A549 (cell line): ENCODE data around the gene NNMT. TPM values are rescaled to one million over a fixed set of nuclear protein-coding genes. Genes with fewer than 3 reads are reported as not detected.

ENCODE experiments used
- ATAC-seq, 2 experiments: fragments of 200-7000 bp in 1 of 2; fragments of >200 bp in 1 of 2; cut with Nextera tagmentation in 1 of 2; cut with Tn5 transposase in 1 of 2; 3 replicates each; pipeline versions ENCODE4 v1.8.0 to v1.9.1; 2018 to 2020; ENCODE audit warnings: mild to moderate bottlenecking in 1 of 2, moderate library complexity in 1 of 2
- CTCF ChIA-PET: fragments of 300-600 bp; sonication (Branson Sonifier 250); formaldehyde crosslinking; extraction: SDS; loops from one replicate; lab custom pipeline; 2021; ENCODE audit warnings: antibody characterized with exemption, inconsistent platforms; lab: Yijun Ruan, JAX
- POLR2A ChIA-PET: fragments of 350-600 bp; formaldehyde crosslinking; extraction: SDS; loops from one replicate; lab custom pipeline; 2021; ENCODE audit warnings: antibody characterized with exemption, inconsistent platforms; lab: Yijun Ruan, JAX
- DNase-seq, 2 experiments: peaks; one replicate each; pipeline versions ENCODE4 v3.0.0 to v3.0.0-alpha.2; 2011 to 2016; ENCODE audit warnings: low read depth in 1 of 2, low spot score in 1 of 2
- FAIRE-seq: peaks from 2 replicates; lab custom pipeline; 2011; peaks lifted over from hg19 to GRCh38; lab: Jason Lieb, UNC
- H3K27ac ChIP-seq, 2 experiments: fragments of >200 bp; sonication (Bioruptor Twin); formaldehyde crosslinking; 3 replicates each; pipeline ENCODE4 v1.5.1; 2016 to 2017
- H3K4me1 ChIP-seq: fragments of >200 bp; sonication (Bioruptor Twin); formaldehyde crosslinking; 3 replicates; pipeline ENCODE4 v1.6.1; 2016
- H3K4me2 ChIP-seq: fragments of >200 bp; sonication (Bioruptor Twin); formaldehyde crosslinking; 3 replicates; pipeline ENCODE4 v1.6.1; 2016
- H3K4me3 ChIP-seq: fragments of >200 bp; sonication (Bioruptor Twin); formaldehyde crosslinking; 3 replicates; pipeline ENCODE4 v1.5.1; 2016
- H3K9me3 ChIP-seq: fragments of >200 bp; sonication (Bioruptor Twin); formaldehyde crosslinking; 3 replicates; pipeline ENCODE4 v1.6.1; 2016
- CBX2 ChIP-seq: fragments of 200-600 bp; sonication (generic); IDR thresholded peaks from 2 replicates; pipeline ENCODE4 v1.6.1; 2016; ENCODE audit warnings: low read depth, mild to moderate bottlenecking, borderline replicate concordance
- CBX8 ChIP-seq: fragments of 200-600 bp; sonication (generic); IDR thresholded peaks from 2 replicates; pipeline ENCODE4 v1.6.1; 2016
- CEBPB ChIP-seq, 2 experiments: fragments of >200 bp in 1 of 2; sonication (Bioruptor Twin) in 1 of 2; formaldehyde crosslinking in 1 of 2; IDR thresholded peaks; 2 replicates each; pipeline ENCODE4 v1.6.1; 2012 to 2016
- CTCF ChIP-seq: fragments of >200 bp; sonication (Bioruptor Twin); formaldehyde crosslinking; IDR thresholded peaks from 3 replicates; pipeline ENCODE4 v1.5.1; 2016
- E2F6 ChIP-seq: IDR thresholded peaks from 2 replicates; pipeline ENCODE4 v1.6.1; 2012; ENCODE audit warnings: low read depth, borderline replicate concordance
- EHMT2 ChIP-seq: fragments of 200-600 bp; sonication (generic); IDR thresholded peaks from 2 replicates; pipeline ENCODE4 v1.6.1; 2016; ENCODE audit warnings: antibody characterized with exemption, low read depth, mild to moderate bottlenecking, moderate library complexity
- FOSL2 ChIP-seq, 2 experiments: fragments of 450-650 bp in 1 of 2; fragments of >200 bp in 1 of 2; sonication (Bioruptor Twin) in 1 of 2; formaldehyde crosslinking; IDR thresholded peaks; 2 replicates each; pipeline versions ENCODE4 v1.5.0 to v1.6.1; 2016 to 2020; ENCODE audit warnings: mild to moderate bottlenecking in 1 of 2, moderate library complexity in 1 of 2
- FOXS1 ChIP-seq: fragments of 250-450 bp; sonication (Bioruptor Pico); IDR thresholded peaks from 2 replicates; pipeline ENCODE4 v1.5.0; 2020; ENCODE audit warnings: mild to moderate bottlenecking, moderate library complexity
- HEYL ChIP-seq: fragments of 250-450 bp; sonication (Bioruptor Pico); IDR thresholded peaks from 2 replicates; pipeline ENCODE4 v1.8.0; 2021; ENCODE audit warnings: mild to moderate bottlenecking, moderate library complexity
- HOXA7 ChIP-seq: fragments of 250-450 bp; sonication (Bioruptor Pico); IDR thresholded peaks from 2 replicates; pipeline ENCODE4 v1.5.0; 2020; ENCODE audit warnings: mild to moderate bottlenecking, moderate library complexity
- JUN ChIP-seq, 2 experiments: fragments of >200 bp; sonication (Bioruptor Twin); formaldehyde crosslinking; IDR thresholded peaks; 2 replicates in 1 of 2; 3 replicates in 1 of 2; pipeline ENCODE4 v1.6.1; 2016 to 2017
- JUNB ChIP-seq: fragments of >200 bp; sonication (Bioruptor Twin); formaldehyde crosslinking; IDR thresholded peaks from 2 replicates; pipeline ENCODE4 v1.6.1; 2016
- KDM5A ChIP-seq: fragments of 200-600 bp; sonication (generic); IDR thresholded peaks from 2 replicates; pipeline ENCODE4 v1.6.1; 2016; ENCODE audit warnings: antibody characterized with exemption, mild to moderate bottlenecking
- MAFK ChIP-seq: fragments of 450-650 bp; IDR thresholded peaks from 2 replicates; pipeline ENCODE4 v1.6.1; 2014; ENCODE audit not compliant: partially characterized antibody
- MAX ChIP-seq: IDR thresholded peaks from 2 replicates; pipeline ENCODE4 v1.6.1; 2012
- MAZ ChIP-seq: fragments of 150-350 bp; IDR thresholded peaks from 2 replicates; pipeline ENCODE4 v1.6.1; 2014; ENCODE audit warnings: antibody characterized with exemption, low read depth, low read length, borderline replicate concordance
- PHF8 ChIP-seq: fragments of 200-600 bp; sonication (generic); IDR thresholded peaks from 2 replicates; pipeline ENCODE4 v1.6.1; 2016; ENCODE audit warnings: low read depth, mild to moderate bottlenecking, antibody characterized with exemption, moderate library complexity, borderline replicate concordance
- POLR2A ChIP-seq: IDR thresholded peaks from 2 replicates; pipeline ENCODE4 v1.6.1; 2012; ENCODE audit warnings: mild to moderate bottlenecking, low read length
- RAD21 ChIP-seq, 2 experiments: fragments of >200 bp in 1 of 2; sonication (Bioruptor Twin) in 1 of 2; formaldehyde crosslinking in 1 of 2; IDR thresholded peaks in 1 of 2; conservative IDR thresholded peaks in 1 of 2; 2 replicates in 1 of 2; 3 replicates in 1 of 2; pipeline ENCODE4 v1.6.1; 2012 to 2018; ENCODE audit warnings: inconsistent platforms in 1 of 2
- RFX5 ChIP-seq: fragments of 450-650 bp; IDR thresholded peaks from 2 replicates; pipeline ENCODE4 v1.7.1; 2014; ENCODE audit warnings: antibody characterized with exemption, mild to moderate bottlenecking, moderate library complexity
- RNF2 ChIP-seq: fragments of 200-600 bp; sonication (generic); IDR thresholded peaks from 2 replicates; pipeline ENCODE4 v1.6.1; 2016; ENCODE audit warnings: low read depth, mild to moderate bottlenecking, antibody characterized with exemption, moderate library complexity, borderline replicate concordance
- SMC3 ChIP-seq: fragments of >200 bp; sonication (Bioruptor Twin); formaldehyde crosslinking; IDR thresholded peaks from 3 replicates; pipeline ENCODE4 v1.6.1; 2018; ENCODE audit warnings: inconsistent platforms
- TFCP2L1 ChIP-seq: fragments of 250-450 bp; sonication (Bioruptor Pico); IDR thresholded peaks from 2 replicates; pipeline ENCODE4 v1.5.0; 2021; ENCODE audit warnings: mild to moderate bottlenecking
- ZNF302 ChIP-seq: fragments of 250-450 bp; sonication (Bioruptor Pico); IDR thresholded peaks from 2 replicates; pipeline ENCODE4 v1.9.0; 2021; ENCODE audit warnings: inconsistent platforms, mild to moderate bottlenecking, moderate library complexity
- ZSCAN20 ChIP-seq: fragments of 250-450 bp; sonication (Bioruptor Pico); IDR thresholded peaks from 2 replicates; pipeline ENCODE4 v1.8.0; 2022; ENCODE audit warnings: mild to moderate bottlenecking, moderate library complexity
- WGBS: methylation state at CpG from one replicate; pipeline ENCODE4 v1.1.6; 2017; ENCODE audit errors: missing lambda C conversion rate; 5-methylcytosine and 5-hydroxymethylcytosine counted together
- polyA plus RNA-seq, 4 experiments: library from polyadenylated mRNA; depleted of rRNA in 3 of 4; stranded (reverse); fragments of >200 nt; fragmentation: RNase III in 1 of 4; extraction: RNeasy Plus Mini Kit Qiagen cat#74134 plus additional on column Dnase treatment in 1 of 4; gene quantifications; 2 replicates in 3 of 4; 3 replicates in 1 of 4; pipeline ENCODE4 v1.2.3, GENCODE V29; 2011 to 2017
- TF ChIP-seq, protein P1 (sequence below): fragments of 250-450 bp; sonication (Bioruptor Pico); IDR thresholded peaks from 2 replicates; pipeline ENCODE4 v1.5.0; 2020; ENCODE audit warnings: low read depth, mild to moderate bottlenecking, moderate library complexity
- TF ChIP-seq, protein P2 (sequence below): fragments of 450-650 bp; IDR thresholded peaks from 2 replicates; pipeline ENCODE4 v1.6.1; 2014; ENCODE audit warnings: antibody characterized with exemption

The NNMT gene
- polyA plus RNA-seq, 2 of the 4 experiments (the other 2 are of a cell fraction): 285 to 421 TPM

DNA sequence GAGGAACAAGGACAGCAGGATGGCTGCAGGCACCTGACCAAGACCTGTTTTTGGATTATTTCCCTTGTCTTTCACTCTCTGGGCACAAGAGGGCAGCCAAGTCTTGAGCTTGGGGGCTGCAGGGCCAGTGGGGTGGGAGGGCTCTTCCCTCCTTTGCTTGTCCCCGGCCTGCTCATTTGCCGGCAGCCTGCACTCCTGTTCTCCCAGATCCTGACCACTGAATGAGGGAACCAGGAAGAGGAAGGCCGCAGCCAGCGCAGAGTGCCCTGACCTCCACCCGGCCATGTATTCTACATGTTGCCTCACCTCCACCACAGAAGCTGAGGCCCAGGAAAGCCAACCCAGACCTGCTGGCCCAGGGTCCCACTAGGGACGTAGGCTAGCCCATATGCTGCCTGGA is 15.5 kb upstream of the NNMT start:
- no peaks in the 10 kb centered on the region for H3K9me3 ChIP-seq
- DNase-seq (peak; percentile 67 to 89), FAIRE-seq (no peak)
- WGBS: 26% methylated on average over 4 of the region's 6 CpGs
- peak overlapping the region; percentile 35 for H3K4me2 ChIP-seq
- H3K4me3 ChIP-seq: no peak overlapping the region
- CTCF ChIA-PET: interaction anchor here (0.6 to 3.3 kb wide), 21 partner anchors 10 to 482 kb away, joined by 3 to 25 read pairs (median 5); partner anchors contain the start of gene NNMT
- no peak for TF ChIP-seq KDM5A
- TF ChIP-seq SMC3: peak; percentile 78
- no peak for TF ChIP-seq POLR2A
- no peak for TF ChIP-seq TFCP2L1 (CRISPR knock-in tag)
- TF ChIP-seq E2F6: no peak
- TF ChIP-seq EHMT2: no peak
- no peak for TF ChIP-seq PHF8
- TF ChIP-seq HEYL: no peak
- peak; percentile 93 to 94 for TF ChIP-seq RAD21 (conservative IDR thresholded peaks at IDR 0.05 in 1 of 2, IDR thresholded peaks at IDR 0.05 in 1 of 2)
- TF ChIP-seq ZNF302 (CRISPR knock-in tag): no peak
- no peak for TF ChIP-seq MAFK
- TF ChIP-seq, protein P1, sequence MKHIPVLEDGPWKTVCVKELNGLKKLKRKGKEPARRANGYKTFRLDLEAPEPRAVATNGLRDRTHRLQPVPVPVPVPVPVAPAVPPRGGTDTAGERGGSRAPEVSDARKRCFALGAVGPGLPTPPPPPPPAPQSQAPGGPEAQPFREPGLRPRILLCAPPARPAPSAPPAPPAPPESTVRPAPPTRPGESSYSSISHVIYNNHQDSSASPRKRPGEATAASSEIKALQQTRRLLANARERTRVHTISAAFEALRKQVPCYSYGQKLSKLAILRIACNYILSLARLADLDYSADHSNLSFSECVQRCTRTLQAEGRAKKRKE (CRISPR knock-in tag): no peak
- TF ChIP-seq, protein P2, sequence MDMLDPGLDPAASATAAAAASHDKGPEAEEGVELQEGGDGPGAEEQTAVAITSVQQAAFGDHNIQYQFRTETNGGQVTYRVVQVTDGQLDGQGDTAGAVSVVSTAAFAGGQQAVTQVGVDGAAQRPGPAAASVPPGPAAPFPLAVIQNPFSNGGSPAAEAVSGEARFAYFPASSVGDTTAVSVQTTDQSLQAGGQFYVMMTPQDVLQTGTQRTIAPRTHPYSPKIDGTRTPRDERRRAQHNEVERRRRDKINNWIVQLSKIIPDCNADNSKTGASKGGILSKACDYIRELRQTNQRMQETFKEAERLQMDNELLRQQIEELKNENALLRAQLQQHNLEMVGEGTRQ: no peak
- peak; percentile 72 for TF ChIP-seq CTCF
- no peak for TF ChIP-seq HOXA7
- no peak for TF ChIP-seq RFX5
- no peak for TF ChIP-seq CEBPB (IDR thresholded peaks at IDR 0.05)
- TF ChIP-seq MAX: peak; percentile 19; the same call in 1 of the 2 replicates
- TF ChIP-seq CBX2: no peak
- TF ChIP-seq FOXS1 (CRISPR knock-in tag): no peak
- no peak for TF ChIP-seq ZSCAN20 (CRISPR knock-in tag)
- peak in 1 of 2 experiments; percentile 45; a peak in 1 of 5 replicates for TF ChIP-seq JUN (IDR thresholded peaks at IDR 0.05)
- no peak for TF ChIP-seq CBX8
- TF ChIP-seq FOSL2 (IDR thresholded peaks at IDR 0.05): no peak
- no peak for TF ChIP-seq FOSL2 (CRISPR knock-in tag; IDR thresholded peaks at IDR 0.05)
- no peak for TF ChIP-seq MAZ
- no peak for TF ChIP-seq RNF2
- no peak for TF ChIP-seq JUNB
- TF ChIP-seq, all 56 proteins: peak for 5
- POLR2A ChIA-PET: interaction anchor here (1.2 to 1.8 kb wide), 2 partner anchors 15 to 24 kb away, joined by 3 to 15 read pairs; partner anchors contain the start of gene NNMT
- ATAC-seq: peak; percentile 93 to 96
- Histone ChIP-seq H3K4me1 (peaks cover 51% of the 10 kb centered on the region), H3K27ac (peak overlapping the region; percentile 97 to 100)
